Dendritic cell treated with granulocyte-macrophage colony-stimulating factor and Interleukin-4, amounts not matched to agents 40 ng/mL and 50 ng/mL, for 4 days (primary cell): ENCODE measurements around the gene ELL.

ENCODE experiments used
- H3K27ac Mint-ChIP-seq: one replicate; pipeline ENCODE4 v1.8.0; 2022; ENCODE audit warnings: mild to moderate bottlenecking, mixed read lengths
- H3K27me3 Mint-ChIP-seq: one replicate; pipeline ENCODE4 v1.8.0; 2022; ENCODE audit warnings: mild to moderate bottlenecking, mixed read lengths
- H3K36me3 Mint-ChIP-seq: one replicate; pipeline ENCODE4 v1.8.0; 2022; ENCODE audit warnings: low read depth, mixed read lengths
- H3K4me1 Mint-ChIP-seq: one replicate; pipeline ENCODE4 v1.8.0; 2022; ENCODE audit warnings: low read depth, mixed read lengths
- H3K4me3 Mint-ChIP-seq: one replicate; pipeline ENCODE4 v1.8.0; 2022; ENCODE audit warnings: mild to moderate bottlenecking, moderate library complexity, mixed read lengths
- H3K9me3 Mint-ChIP-seq: one replicate; pipeline ENCODE4 v1.8.0; 2022; ENCODE audit warnings: mixed read lengths
- intact Hi-C: fragments of 100-400 bp; cut with micrococcal nuclease; formaldehyde crosslinking; loops from one replicate; pipeline ENCODE4 v1.15.0; 2022

The ELL gene

GRCh38 chr19:18427080-18427742 is 94.7 kb downstream of the ELL start:
- Mint-ChIP-seq H3K4me3 (no peak overlapping the region), H3K36me3 (peaks cover 72% of the 10 kb centered on the region), H3K4me1 (peaks cover 66% of the 10 kb centered on the region), H3K27ac (no peak overlapping the region), H3K27me3 (peaks cover 6% of the 10 kb centered on the region), H3K9me3 (no peaks in the 10 kb centered on the region)
- intact Hi-C loops = no loop called here

DNA sequence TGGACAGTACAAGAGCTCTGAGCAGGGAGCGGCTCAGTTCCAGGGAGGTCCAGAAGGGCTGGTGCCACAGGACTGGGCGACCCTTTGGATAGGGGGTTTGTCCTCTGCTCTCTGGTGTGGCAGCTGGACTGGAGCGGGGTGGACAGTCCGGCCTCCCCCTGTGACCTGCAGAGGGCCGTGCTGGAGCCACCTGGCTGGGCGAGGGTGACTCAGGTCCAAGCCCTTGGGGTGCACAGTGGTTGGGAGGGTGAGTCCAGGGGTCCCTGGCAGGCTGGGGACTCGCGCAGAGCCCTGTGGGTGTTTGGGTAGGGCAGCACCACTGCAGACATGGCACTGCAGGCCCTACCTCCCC is 95.5 kb downstream of the ELL start:
- no peaks in the 10 kb centered on the region for H3K27me3 Mint-ChIP-seq
- H3K27ac Mint-ChIP-seq = peak overlapping the region; percentile 5
- no peak overlapping the region for H3K4me3 Mint-ChIP-seq
- intact Hi-C loops = no loop called here
- peaks cover 69% of the 10 kb centered on the region for H3K36me3 Mint-ChIP-seq
- H3K9me3 Mint-ChIP-seq = no peaks in the 10 kb centered on the region
- H3K4me1 Mint-ChIP-seq = peaks cover 66% of the 10 kb centered on the region

DNA sequence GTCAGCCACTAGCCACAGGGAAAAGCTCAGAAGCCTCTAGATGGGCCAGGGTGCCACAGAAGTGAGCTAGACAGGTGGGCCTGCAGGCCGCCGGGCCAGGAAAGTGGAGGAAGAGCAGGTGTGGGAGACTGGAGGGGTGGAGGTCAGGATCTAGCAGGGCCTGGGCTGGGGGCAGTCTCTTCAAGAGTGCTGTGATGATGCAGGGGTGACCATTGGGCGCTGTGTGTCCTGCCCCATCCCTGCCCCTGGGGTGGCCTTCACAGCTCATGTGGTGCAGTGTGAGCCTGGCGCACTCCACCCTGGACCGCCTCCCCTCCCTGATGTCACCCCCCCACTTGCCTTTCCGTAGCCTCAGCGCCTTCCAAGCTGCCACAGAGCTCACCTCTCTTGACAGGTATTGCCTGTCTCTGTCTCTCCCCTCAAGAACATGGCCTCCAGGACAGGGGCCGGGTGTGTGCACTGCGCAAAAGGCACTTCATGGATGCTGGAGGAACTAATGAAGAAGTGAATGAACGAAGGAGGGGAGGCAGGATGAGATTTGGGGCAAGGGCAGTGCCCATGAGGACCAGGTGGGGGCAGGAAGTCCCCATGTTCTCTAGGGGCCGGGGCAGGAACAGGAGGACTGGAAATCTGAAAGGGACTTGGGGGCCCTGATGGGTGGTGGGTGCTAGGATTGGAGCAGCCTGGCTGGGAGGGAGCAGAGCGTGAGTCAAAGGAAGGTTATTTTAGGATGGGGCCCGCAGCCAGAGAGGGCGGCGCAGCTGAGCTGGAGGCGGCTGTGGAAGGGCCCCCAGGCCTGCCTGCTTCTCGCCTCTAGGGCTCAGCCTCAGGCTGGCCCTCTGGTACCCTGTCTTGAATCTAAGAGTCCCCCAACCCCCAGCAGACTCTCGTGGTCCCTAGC is 96.1 kb downstream of the ELL start:
- Mint-ChIP-seq H3K9me3 (no peaks in the 10 kb centered on the region), H3K4me3 (no peak overlapping the region)
- intact Hi-C loops = no loop called here

GRCh38 chr19:18424890-18425514 is 96.9 kb downstream of the ELL start:
- no peaks in the 10 kb centered on the region for H3K27me3 Mint-ChIP-seq
- peaks cover 62% of the 10 kb centered on the region for H3K36me3 Mint-ChIP-seq
- H3K4me3 Mint-ChIP-seq = no peak overlapping the region
- intact Hi-C loops = no loop called here
- peaks cover 74% of the 10 kb centered on the region for H3K4me1 Mint-ChIP-seq
- H3K9me3 Mint-ChIP-seq = no peaks in the 10 kb centered on the region
- H3K27ac Mint-ChIP-seq = no peak overlapping the region

More for the DNA sequence above, 96.1 kb downstream of the ELL start:
- peaks cover 71% of the 10 kb centered on the region for H3K4me1 Mint-ChIP-seq
- H3K27ac Mint-ChIP-seq = peak overlapping the region; percentile 5
- H3K36me3 Mint-ChIP-seq = peaks cover 64% of the 10 kb centered on the region
- H3K27me3 Mint-ChIP-seq = no peaks in the 10 kb centered on the region

- H3K9me3 Mint-ChIP-seq = no peaks in the 10 kb centered on the region
These were observed 97.6 kb downstream of the ELL start for GRCh38 chr19:18424122-18424889.

GRCh38 chr19:18423258-18424020 is 98.4 kb downstream of the ELL start:
- Mint-ChIP-seq H3K9me3 (no peaks in the 10 kb centered on the region), H3K27ac (peak overlapping the region; percentile 20), H3K27me3 (no peaks in the 10 kb centered on the region), H3K4me3 (no peak overlapping the region), H3K4me1 (peaks cover 76% of the 10 kb centered on the region), H3K36me3 (peaks cover 64% of the 10 kb centered on the region)
- intact Hi-C loops = no loop called here

More at GRCh38 chr19:18424122-18424889, 97.6 kb downstream of the ELL start:
- H3K27me3 Mint-ChIP-seq = no peaks in the 10 kb centered on the region
- peaks cover 75% of the 10 kb centered on the region for H3K4me1 Mint-ChIP-seq
- H3K36me3 Mint-ChIP-seq = peaks cover 65% of the 10 kb centered on the region
- H3K4me3 Mint-ChIP-seq = no peak overlapping the region
- peak overlapping the region; percentile 20 for H3K27ac Mint-ChIP-seq
- intact Hi-C loops = no loop called here

DNA sequence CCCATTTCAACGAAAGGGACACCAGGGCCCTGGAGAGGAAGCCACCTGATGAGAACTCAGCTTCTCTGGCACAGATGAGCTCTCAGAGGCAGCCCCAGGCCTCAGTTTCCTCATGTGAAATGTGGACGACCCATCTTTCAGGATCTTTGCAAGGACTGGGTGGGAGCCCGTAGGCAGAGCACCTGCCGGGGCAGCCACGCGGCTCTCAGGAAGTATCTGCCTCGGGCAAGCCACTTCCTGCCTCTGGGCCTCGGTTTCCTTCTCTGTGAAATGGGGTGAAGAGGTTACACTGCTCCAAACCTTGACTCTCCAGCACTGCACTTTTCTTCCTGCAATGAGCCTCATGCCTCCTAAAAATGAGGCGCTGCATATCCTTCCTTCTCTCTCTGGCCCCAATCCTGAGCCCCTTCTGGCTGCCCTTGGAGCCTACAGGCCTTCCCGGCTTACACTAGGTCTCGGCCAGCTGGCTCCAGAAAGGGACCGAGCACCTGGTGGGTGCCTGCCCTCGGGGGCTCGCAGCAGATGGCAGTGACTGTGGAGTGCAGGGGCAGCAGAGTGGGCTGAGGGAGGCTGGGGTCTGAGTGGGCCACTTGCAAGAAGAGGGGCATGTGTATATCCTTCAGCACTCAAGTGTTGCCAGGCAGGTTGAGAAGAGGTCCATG is 99.2 kb downstream of the ELL start:
- intact Hi-C loops = no loop called here
- peaks cover 56% of the 10 kb centered on the region for H3K36me3 Mint-ChIP-seq
- peaks cover 79% of the 10 kb centered on the region for H3K4me1 Mint-ChIP-seq
- no peaks in the 10 kb centered on the region for H3K27me3 Mint-ChIP-seq
- H3K27ac Mint-ChIP-seq = no peak overlapping the region
- no peak overlapping the region for H3K4me3 Mint-ChIP-seq
- H3K9me3 Mint-ChIP-seq = no peaks in the 10 kb centered on the region

GRCh38 chr19:18421371-18421959 is 100.4 kb downstream of the ELL start:
- intact Hi-C loops = no loop called here
- Mint-ChIP-seq H3K4me3 (no peak overlapping the region), H3K9me3 (no peaks in the 10 kb centered on the region), H3K27me3 (no peaks in the 10 kb centered on the region), H3K27ac (peak overlapping the region; percentile 78), H3K4me1 (peaks cover 88% of the 10 kb centered on the region), H3K36me3 (peaks cover 45% of the 10 kb centered on the region)

- no peaks in the 10 kb centered on the region for H3K27me3 Mint-ChIP-seq
- H3K9me3 Mint-ChIP-seq = no peaks in the 10 kb centered on the region
- peak overlapping the region; percentile 78 for H3K27ac Mint-ChIP-seq
- peaks cover 41% of the 10 kb centered on the region for H3K36me3 Mint-ChIP-seq
- peak overlapping the region; percentile 83 for H3K4me3 Mint-ChIP-seq
- peaks cover 88% of the 10 kb centered on the region for H3K4me1 Mint-ChIP-seq
- intact Hi-C loops = no loop called here
These were observed 100.9 kb downstream of the ELL start for GRCh38 chr19:18420930-18421329.

- Mint-ChIP-seq H3K27ac (peak overlapping the region; percentile 95), H3K27me3 (no peaks in the 10 kb centered on the region), H3K4me3 (peak overlapping the region; percentile 83), H3K9me3 (no peaks in the 10 kb centered on the region), H3K36me3 (peaks cover 36% of the 10 kb centered on the region), H3K4me1 (peaks cover 88% of the 10 kb centered on the region)
- intact Hi-C loops = loop anchor here (5.0 kb wide), 2 partner anchors 138 to 218 kb away; partner anchors contain the start of genes JUND and RAB3A
These were observed 102.0 kb downstream of the ELL start for GRCh38 chr19:18419699-18420460.

DNA sequence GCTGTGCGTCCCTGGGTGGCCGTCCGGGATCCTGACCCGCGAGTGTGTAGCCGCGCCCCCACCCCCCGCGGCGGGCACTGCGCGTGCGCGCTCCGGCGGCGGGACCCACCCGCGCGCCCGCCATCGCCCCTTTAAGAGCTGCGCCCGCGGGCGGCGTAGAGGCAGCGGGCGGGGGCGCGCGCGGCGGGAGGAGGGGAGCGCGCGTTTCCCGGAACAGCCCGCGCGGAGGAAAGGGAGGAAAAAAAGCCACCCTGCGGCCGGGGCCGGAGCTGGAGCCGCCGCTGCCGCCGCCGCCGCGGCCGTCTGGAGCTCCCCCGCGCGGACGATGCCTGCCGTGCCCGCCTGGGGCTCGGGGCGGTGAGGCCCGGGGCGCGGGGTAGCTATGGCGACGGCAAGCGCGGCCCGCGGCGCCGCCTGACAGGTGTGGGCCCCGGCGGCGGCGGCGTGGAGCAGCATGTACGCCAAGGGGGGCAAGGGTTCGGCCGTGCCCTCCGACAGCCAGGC is 102.6 kb downstream of the ELL start, which contains the start of gene SSBP4:
TSS of gene SSBP4 (plus strand) at position 204 of the 504 bp plus-strand sequence. CDS start at position 455, 251 bp downstream.
- Mint-ChIP-seq H3K27me3 (no peaks in the 10 kb centered on the region), H3K36me3 (peaks cover 35% of the 10 kb centered on the region), H3K4me3 (peak within 1 kb of the TSS; percentile 83), H3K27ac (peak within 1 kb of the TSS; percentile 95), H3K9me3 (no peaks in the 10 kb centered on the region), H3K4me1 (peaks cover 88% of the 10 kb centered on the region)
- intact Hi-C loops = loop anchor here (5.0 kb wide), 2 partner anchors 137 to 217 kb away; partner anchors contain the start of genes JUND and RAB3A
